Measurements from ENCODE around the gene SLC37A1. TPM values are rescaled to one million over a fixed set of nuclear protein-coding genes. Genes with fewer than 3 reads are reported as not detected.

Gene SLC37A1
- total and polyA plus RNA-seq, 9 donors: 2.2 to 6.9 (median 2.9) TPM

DNA sequence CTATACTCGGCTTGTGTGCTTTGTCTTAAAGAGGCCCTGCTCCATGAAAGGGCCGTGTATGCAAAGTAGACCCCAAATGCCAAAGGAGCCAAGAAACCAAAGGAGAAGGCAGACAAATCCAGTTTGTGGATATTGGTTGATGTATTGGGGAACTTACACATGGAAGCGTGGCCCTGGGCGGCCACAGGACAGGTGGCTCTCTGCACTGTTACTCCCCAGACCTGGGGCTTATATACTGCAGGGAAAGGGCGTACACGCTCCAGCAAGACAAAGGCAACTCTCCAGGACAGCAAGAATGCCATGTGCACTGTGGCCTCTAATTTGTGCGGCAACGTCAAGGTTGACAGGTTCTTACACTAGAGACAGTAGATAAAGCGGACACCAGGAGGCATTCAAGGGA lies 42.4 kb upstream of the SLC37A1 start:
- DNase-seq: no peak
- Histone ChIP-seq H3K36me3 (ENCODE audit: control insufficient read depth, insufficient read depth, low read length) (no peaks in the 10 kb centered on the region), H3K9me3 (replicated peaks; ENCODE audit: control insufficient read depth, low read depth, low read length) (no peaks in the 10 kb centered on the region), H3K4me1 (ENCODE audit: control insufficient read depth, insufficient read depth, low read length) (peaks cover 11% of the 10 kb centered on the region), H3K4me3 (ENCODE audit: low read length) (no peak overlapping the region), H3K27ac (ENCODE audit: low read length) (no peak overlapping the region), H3K27me3 (ENCODE audit: control insufficient read depth, insufficient read depth, low read length) (no peaks in the 10 kb centered on the region)
- WGBS (ENCODE audit: insufficient coverage): 89% methylated on average over 9 of the region's 9 CpGs

DNA sequence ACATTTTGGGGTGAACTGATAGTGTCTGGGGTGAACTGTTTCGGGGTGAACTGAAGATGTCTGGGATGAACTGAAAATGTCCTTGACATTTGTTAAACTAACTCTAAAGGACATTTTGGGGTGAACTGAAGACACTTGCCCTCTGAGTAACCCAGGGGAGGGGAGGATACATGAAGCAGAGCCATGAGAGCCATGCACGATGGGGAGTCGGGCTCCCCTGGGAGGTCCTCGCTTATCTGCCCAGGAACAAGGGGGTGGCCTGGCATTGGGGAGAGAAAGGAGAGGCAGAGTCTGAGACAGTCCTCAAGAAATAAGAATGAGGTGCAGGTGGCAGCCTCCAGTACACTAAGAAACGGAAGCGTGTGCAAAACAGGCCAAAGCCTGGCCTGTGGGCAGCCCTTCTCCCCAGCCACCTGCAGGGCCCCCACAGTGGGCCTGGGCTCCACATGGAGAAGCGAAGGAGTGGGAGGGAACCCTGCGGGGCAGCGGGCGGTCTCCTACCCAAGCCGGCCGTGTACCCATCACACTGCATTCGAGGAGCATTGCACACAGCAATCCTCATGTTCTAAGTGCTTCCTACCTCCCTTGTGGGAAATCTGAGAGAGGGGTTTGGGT lies 41.8 kb upstream of the SLC37A1 start:
- no peaks in the 10 kb centered on the region for H3K9me3 ChIP-seq (replicated peaks; ENCODE audit: control insufficient read depth, low read depth, low read length)
- H3K36me3 ChIP-seq (ENCODE audit: control insufficient read depth, insufficient read depth, low read length): no peaks in the 10 kb centered on the region
- no peaks in the 10 kb centered on the region for H3K27me3 ChIP-seq (ENCODE audit: control insufficient read depth, insufficient read depth, low read length)
- peaks cover 7% of the 10 kb centered on the region for H3K4me1 ChIP-seq (ENCODE audit: control insufficient read depth, insufficient read depth, low read length)
- 87% methylated on average over 6 of the region's 13 CpGs for WGBS (ENCODE audit: insufficient coverage)
- no peak for DNase-seq
- H3K4me3 ChIP-seq (ENCODE audit: low read length): no peak overlapping the region
- H3K27ac ChIP-seq (ENCODE audit: low read length): no peak overlapping the region

DNA sequence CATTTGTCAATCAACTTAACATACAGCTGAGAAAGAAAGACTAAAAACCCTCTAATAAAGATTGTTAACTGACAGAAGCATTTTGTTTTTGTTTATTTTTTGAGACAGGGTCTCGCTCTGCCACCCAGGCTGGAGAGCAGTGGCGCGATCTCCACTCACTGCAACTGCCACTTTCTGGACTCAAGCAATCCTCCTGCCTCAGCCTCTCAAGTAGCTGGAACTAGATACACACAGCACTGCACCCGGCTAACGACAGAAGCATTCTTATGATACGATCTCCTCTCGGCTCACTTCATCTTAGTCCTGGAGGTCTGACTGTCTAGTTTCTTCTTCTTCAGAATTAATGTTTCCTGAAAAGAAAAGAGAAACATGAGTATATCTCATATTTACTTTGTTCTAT lies 41.1 kb upstream of the SLC37A1 start:
- Histone ChIP-seq H3K27ac (ENCODE audit: low read length) (no peak overlapping the region), H3K27me3 (ENCODE audit: control insufficient read depth, insufficient read depth, low read length) (no peaks in the 10 kb centered on the region), H3K36me3 (ENCODE audit: control insufficient read depth, insufficient read depth, low read length) (no peaks in the 10 kb centered on the region), H3K4me1 (ENCODE audit: control insufficient read depth, insufficient read depth, low read length) (peaks cover under 1% of the 10 kb centered on the region), H3K9me3 (replicated peaks; ENCODE audit: control insufficient read depth, low read depth, low read length) (no peaks in the 10 kb centered on the region), H3K4me3 (ENCODE audit: low read length) (no peak overlapping the region)
- no peak for DNase-seq
- WGBS (ENCODE audit: insufficient coverage): 52% methylated on average over 3 of the region's 7 CpGs

DNA sequence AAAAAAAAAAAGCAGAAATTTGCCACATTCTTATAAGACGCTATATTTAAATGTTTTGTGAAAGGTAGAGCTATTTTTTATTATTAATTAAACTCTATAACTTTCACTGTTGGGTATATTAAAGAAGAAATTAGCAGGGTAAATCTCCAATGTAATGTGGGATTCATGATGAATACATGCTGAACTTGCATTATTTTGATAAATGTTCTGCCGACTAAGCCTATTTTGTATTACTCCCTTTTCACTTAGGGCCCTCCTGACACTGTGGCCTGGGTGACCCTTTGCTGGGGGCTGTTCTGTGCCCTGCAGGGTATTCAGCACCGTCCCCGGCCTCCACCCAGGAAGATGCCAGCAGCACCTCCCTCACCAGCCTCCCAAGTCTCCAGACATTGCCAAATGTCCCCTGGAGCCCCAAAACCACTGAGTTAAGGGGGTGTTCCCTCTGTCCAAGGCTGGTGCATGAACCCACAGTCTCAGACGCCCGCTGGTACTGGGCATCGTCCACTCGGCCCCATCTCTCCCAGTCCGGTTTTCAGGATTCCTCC lies 40.1 kb upstream of the SLC37A1 start:
- Histone ChIP-seq H3K4me1 (ENCODE audit: control insufficient read depth, insufficient read depth, low read length) (no peaks in the 10 kb centered on the region), H3K4me3 (ENCODE audit: low read length) (no peak overlapping the region), H3K27me3 (ENCODE audit: control insufficient read depth, insufficient read depth, low read length) (no peaks in the 10 kb centered on the region), H3K9me3 (replicated peaks; ENCODE audit: control insufficient read depth, low read depth, low read length) (no peaks in the 10 kb centered on the region), H3K36me3 (ENCODE audit: control insufficient read depth, insufficient read depth, low read length) (no peaks in the 10 kb centered on the region), H3K27ac (ENCODE audit: low read length) (no peak overlapping the region)
- WGBS (ENCODE audit: insufficient coverage): 81% methylated on average over 4 of the region's 9 CpGs
- no peak for DNase-seq

DNA sequence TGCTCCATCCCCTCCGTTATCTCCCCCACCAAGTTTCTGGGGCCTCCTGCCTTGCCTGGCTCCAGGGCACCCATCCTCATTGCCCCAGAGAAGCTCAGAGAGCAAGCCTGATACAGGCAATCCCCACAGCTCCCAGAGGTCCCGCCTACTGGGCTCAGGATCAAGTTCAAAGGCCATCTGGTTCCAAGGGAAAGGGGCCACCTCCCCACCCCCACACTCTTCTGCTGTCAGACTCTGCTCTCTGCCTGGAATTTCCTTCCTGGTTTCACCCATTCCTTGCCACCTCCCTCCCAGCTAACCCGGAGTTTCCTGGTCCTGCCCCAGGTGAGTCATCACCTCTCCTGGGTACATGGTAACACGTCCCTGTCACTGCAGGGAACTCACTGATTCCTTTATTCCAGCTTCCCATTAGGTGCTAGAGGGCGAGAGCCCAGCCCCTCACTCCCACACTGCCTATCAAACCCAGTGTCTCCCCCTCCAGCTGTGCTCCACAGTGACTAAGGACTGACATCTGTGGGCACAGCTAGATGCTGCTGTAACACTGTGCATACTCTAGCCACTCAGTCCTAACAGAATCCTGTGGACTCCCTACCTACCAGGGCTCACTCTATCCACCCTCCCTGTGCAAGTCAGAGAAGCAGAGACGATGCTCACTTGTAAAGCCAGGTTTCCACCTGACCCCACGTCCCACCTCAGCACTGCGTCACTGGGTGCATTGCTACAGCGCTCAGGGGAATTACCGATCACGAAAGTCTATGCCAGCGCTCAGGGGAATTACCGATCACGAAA lies 39.4 kb upstream of the SLC37A1 start:
- Histone ChIP-seq H3K36me3 (ENCODE audit: control insufficient read depth, insufficient read depth, low read length) (no peaks in the 10 kb centered on the region), H3K27ac (ENCODE audit: low read length) (no peak overlapping the region), H3K27me3 (ENCODE audit: control insufficient read depth, insufficient read depth, low read length) (no peaks in the 10 kb centered on the region), H3K4me3 (ENCODE audit: low read length) (no peak overlapping the region), H3K9me3 (replicated peaks; ENCODE audit: control insufficient read depth, low read depth, low read length) (no peaks in the 10 kb centered on the region), H3K4me1 (ENCODE audit: control insufficient read depth, insufficient read depth, low read length) (no peaks in the 10 kb centered on the region)
- 47% methylated on average over 7 of the region's 14 CpGs for WGBS (ENCODE audit: insufficient coverage)
- no peak for DNase-seq

DNA sequence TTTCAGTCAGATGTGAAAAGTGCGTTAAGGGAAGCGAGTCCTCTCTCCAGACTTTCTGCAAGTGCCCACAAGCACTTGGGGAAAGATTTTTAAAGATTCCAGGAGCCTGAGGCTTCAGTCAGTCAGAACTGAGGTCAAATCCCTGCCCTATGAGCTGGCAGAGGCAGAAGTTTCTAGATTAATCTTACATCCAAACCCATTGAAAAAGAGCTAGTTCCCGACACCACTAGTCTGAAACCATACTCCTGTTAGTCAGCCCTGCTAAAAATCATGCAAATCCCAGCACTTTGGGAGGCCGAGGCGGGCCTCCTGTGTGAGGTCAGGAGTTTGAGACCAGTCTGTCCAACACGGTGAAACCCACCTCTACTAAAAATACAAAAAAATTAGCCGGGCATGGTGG lies 38.6 kb upstream of the SLC37A1 start:
- Histone ChIP-seq H3K27ac (ENCODE audit: low read length) (no peak overlapping the region), H3K4me3 (ENCODE audit: low read length) (no peak overlapping the region), H3K4me1 (ENCODE audit: control insufficient read depth, insufficient read depth, low read length) (no peaks in the 10 kb centered on the region), H3K9me3 (replicated peaks; ENCODE audit: control insufficient read depth, low read depth, low read length) (no peaks in the 10 kb centered on the region), H3K36me3 (ENCODE audit: control insufficient read depth, insufficient read depth, low read length) (no peaks in the 10 kb centered on the region), H3K27me3 (ENCODE audit: control insufficient read depth, insufficient read depth, low read length) (no peaks in the 10 kb centered on the region)
- DNase-seq: no peak
- WGBS (ENCODE audit: insufficient coverage): no CpG with 5 or more reads among the region's 7 CpGs

DNA sequence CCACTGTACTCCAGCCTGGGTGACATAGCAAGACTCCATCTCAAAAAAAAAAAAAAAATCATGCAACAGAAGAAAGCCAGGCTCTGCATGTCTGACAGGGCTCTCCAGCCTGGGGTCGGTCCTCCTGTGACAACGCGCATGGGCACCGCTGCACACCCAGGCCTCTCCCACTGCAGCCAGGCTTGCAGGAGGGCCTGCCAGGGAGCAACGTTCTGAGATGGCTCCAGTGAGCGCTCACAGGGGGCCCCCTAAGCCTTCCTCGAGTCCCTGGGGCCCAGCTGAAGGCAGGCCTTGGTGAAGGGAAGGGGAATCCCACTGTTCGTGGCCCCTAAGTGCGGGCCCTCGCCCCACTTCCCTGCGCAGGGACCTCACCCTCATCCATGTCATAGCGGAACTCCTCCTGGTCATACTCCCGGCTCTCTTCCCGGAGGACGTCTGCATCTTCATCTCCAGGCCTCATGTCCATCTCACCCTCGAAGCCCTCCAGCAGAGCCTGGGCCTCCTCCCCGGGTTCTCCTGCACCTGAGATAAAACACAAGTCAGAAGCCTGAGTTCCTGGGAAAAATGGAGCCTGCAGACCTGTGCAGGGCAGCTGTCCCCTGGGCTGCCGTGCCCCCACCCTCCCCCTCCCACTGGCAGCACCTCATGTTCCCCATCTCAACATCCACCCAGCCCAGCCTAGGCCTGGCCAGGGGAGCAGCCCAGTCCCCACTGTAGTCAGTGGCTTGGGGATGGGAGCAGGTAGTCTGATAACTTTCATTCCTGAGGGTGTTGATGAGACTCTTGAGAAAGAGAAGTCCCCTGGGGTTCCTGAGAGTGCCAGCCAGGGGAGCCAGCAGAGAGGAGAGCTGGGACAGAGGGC lies 37.9 kb upstream of the SLC37A1 start:
- Histone ChIP-seq H3K27ac (ENCODE audit: low read length) (no peak overlapping the region), H3K36me3 (ENCODE audit: control insufficient read depth, insufficient read depth, low read length) (no peaks in the 10 kb centered on the region), H3K9me3 (replicated peaks; ENCODE audit: control insufficient read depth, low read depth, low read length) (no peaks in the 10 kb centered on the region), H3K4me1 (ENCODE audit: control insufficient read depth, insufficient read depth, low read length) (no peaks in the 10 kb centered on the region), H3K4me3 (ENCODE audit: low read length) (no peak overlapping the region), H3K27me3 (ENCODE audit: control insufficient read depth, insufficient read depth, low read length) (no peaks in the 10 kb centered on the region)
- WGBS (ENCODE audit: insufficient coverage): 89% methylated on average over 13 of the region's 18 CpGs
- DNase-seq: no peak

DNA sequence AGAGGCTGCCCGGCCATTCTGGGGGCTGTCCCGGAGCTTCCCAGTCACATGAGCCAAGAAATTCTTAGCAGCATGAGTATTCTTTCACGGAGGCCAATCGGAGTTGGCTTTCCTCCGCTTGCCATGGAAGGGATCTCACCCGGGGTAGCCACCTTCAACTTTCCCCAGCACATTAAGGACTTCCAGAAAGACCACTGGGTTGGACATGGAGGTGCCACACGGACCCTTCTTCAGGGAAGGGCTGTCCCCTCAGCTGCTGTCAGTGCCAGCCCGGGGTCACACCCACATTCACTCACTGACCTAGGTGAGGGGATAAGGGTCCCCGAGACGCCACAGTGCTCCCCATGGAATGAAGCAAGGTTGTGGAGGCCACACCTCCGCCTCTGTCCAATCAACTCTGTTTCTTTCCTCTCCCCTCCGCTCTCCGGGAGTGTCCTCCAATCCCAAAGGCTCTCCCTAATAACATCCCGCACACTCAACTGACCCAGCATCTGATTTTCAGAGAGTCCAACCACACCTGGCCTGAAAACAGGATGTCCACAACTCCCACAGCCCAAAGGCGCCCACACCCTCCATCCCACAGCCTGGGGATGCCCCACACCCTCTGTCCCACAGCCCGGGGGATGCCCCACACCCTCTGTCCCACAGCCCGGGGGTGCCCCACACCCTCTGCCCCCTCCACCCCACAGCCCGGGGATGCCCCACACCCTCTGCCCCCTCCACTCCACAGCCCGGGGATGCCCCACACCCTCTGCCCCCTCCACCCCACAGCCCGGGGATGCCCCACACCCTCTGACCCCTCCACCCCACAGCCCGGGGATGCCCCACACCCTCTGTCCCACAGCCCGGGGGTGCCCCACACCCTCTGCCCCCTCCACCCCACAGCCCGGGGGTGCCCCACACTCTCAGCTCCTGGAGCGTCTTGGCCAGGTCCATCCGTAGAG lies 37.0 kb upstream of the SLC37A1 start:
- H3K27ac ChIP-seq (ENCODE audit: low read length): no peak overlapping the region
- DNase-seq: no peak
- WGBS (ENCODE audit: insufficient coverage): 87% methylated on average over 10 of the region's 25 CpGs
- no peak overlapping the region for H3K4me3 ChIP-seq (ENCODE audit: low read length)
- no peaks in the 10 kb centered on the region for H3K27me3 ChIP-seq (ENCODE audit: control insufficient read depth, insufficient read depth, low read length)
- no peaks in the 10 kb centered on the region for H3K9me3 ChIP-seq (replicated peaks; ENCODE audit: control insufficient read depth, low read depth, low read length)
- no peaks in the 10 kb centered on the region for H3K36me3 ChIP-seq (ENCODE audit: control insufficient read depth, insufficient read depth, low read length)
- H3K4me1 ChIP-seq (ENCODE audit: control insufficient read depth, insufficient read depth, low read length): no peaks in the 10 kb centered on the region

DNA sequence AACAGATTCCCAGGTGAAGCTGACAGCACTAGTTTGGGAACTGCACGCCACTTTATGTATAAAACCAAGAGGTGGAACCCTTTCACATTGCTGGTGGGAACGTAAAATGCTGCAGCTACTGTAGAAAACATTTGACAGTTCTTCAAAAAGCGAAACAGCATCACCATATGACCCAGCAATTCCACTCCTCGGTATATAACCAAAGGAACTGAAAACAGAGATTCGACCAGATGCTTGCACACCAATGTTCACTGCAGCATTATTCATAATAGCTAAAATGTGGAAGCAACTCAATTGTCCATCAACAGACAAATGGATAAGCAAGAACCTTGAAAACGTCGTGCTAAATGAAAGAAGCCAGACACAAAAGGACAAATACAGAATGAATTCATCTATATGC lies 35.1 kb upstream of the SLC37A1 start:
- 42% methylated on average over 4 of the region's 7 CpGs for WGBS (ENCODE audit: insufficient coverage)
- no peak for DNase-seq
- no peaks in the 10 kb centered on the region for H3K9me3 ChIP-seq (replicated peaks; ENCODE audit: control insufficient read depth, low read depth, low read length)
- no peak overlapping the region for H3K4me3 ChIP-seq (ENCODE audit: low read length)
- H3K4me1 ChIP-seq (ENCODE audit: control insufficient read depth, insufficient read depth, low read length): no peaks in the 10 kb centered on the region
- H3K27ac ChIP-seq (ENCODE audit: low read length): no peak overlapping the region
- H3K27me3 ChIP-seq (ENCODE audit: control insufficient read depth, insufficient read depth, low read length): no peaks in the 10 kb centered on the region
- H3K36me3 ChIP-seq (ENCODE audit: control insufficient read depth, insufficient read depth, low read length): no peaks in the 10 kb centered on the region

All from muscle of leg (tissue), 11 donors.